HepG2 (cell line): ENCODE measurements around the gene PROC. TPM values are rescaled to one million over a fixed set of nuclear protein-coding genes. Genes with fewer than 3 reads are reported as not detected.
A peak's percentile ranks its signal among the peaks of the same experiment; 100 is the strongest.

ENCODE experiments used
- ARNT ChIP-seq: fragments of 450-650 bp; IDR thresholded peaks from 2 replicates; pipeline ENCODE4 v1.6.1; 2017
- HNRNPLL ChIP-seq: fragments of 200-400 bp; formaldehyde crosslinking; IDR thresholded peaks from 2 replicates; pipeline ENCODE4 v1.6.1; 2017; ENCODE audit warnings: mild to moderate bottlenecking, low read depth, low read length; ENCODE audit not compliant: poor library complexity, severe bottlenecking
- HOXD1 ChIP-seq: sonication (generic); formaldehyde crosslinking; IDR thresholded peaks from 2 replicates; pipeline ENCODE4 v1.5.0; 2020; ENCODE audit warnings: missing genetic modification reagents
- KDM5A ChIP-seq: fragments of 200-600 bp; sonication (generic); IDR thresholded peaks from 2 replicates; pipeline ENCODE4 v1.7.0; 2018; ENCODE audit warnings: antibody characterized with exemption, mild to moderate bottlenecking, low read length, borderline replicate concordance
- MIER3 ChIP-seq: IDR thresholded peaks from 2 replicates; pipeline ENCODE4 v1.6.1; 2016; ENCODE audit warnings: missing compliant biosample characterization, borderline replicate concordance
- MLLT10 ChIP-seq: sonication (generic); formaldehyde crosslinking; IDR thresholded peaks from 2 replicates; pipeline ENCODE4 v1.4.0; 2020; ENCODE audit warnings: missing genetic modification reagents
- TBP ChIP-seq: sonication (generic); formaldehyde crosslinking; IDR thresholded peaks from 2 replicates; pipeline ENCODE4 v1.5.0; 2020; ENCODE audit warnings: missing genetic modification reagents
- TCF12 ChIP-seq, 2 experiments: fragments of 450-650 bp in 1 of 2; sonication (generic) in 1 of 2; formaldehyde crosslinking in 1 of 2; IDR thresholded peaks; 2 replicates each; pipeline versions ENCODE4 v1.6.1 to v1.8.0; 2017 to 2022; ENCODE audit warnings: antibody characterized with exemption in 1 of 2, mild to moderate bottlenecking in 1 of 2, missing genetic modification reagents in 1 of 2, moderate library complexity in 1 of 2
- TCF7 ChIP-seq: sonication (generic); IDR thresholded peaks from 2 replicates; pipeline ENCODE4 v1.6.1; 2016; ENCODE audit warnings: antibody characterized with exemption, low read depth
- TOPORS ChIP-seq: sonication (generic); formaldehyde crosslinking; IDR thresholded peaks from 2 replicates; pipeline ENCODE4 v1.8.0; 2023; ENCODE audit warnings: mild to moderate bottlenecking, missing genetic modification reagents
- ZNF263 ChIP-seq: sonication (generic); formaldehyde crosslinking; IDR thresholded peaks from 2 replicates; pipeline ENCODE4 v1.4.0; 2020; ENCODE audit warnings: missing genetic modification reagents
- ZSCAN29 ChIP-seq: sonication (generic); formaldehyde crosslinking; conservative IDR thresholded peaks from 2 replicates; pipeline ENCODE4 v1.4.0; 2020; ENCODE audit warnings: mild to moderate bottlenecking, missing genetic modification reagents
- ZSCAN30 ChIP-seq: sonication (generic); formaldehyde crosslinking; IDR thresholded peaks from 2 replicates; pipeline ENCODE4 v1.5.0; 2020; ENCODE audit warnings: mild to moderate bottlenecking, missing genetic modification reagents
- polyA plus RNA-seq, 8 experiments: library from polyadenylated mRNA; depleted of rRNA in 3 of 8; stranded (reverse) in 7 of 8; unstranded in 1 of 8; fragments of >200 nt; fragmentation: Illumina TruSeq in 4 of 8; extraction: Trizol in 4 of 8; gene quantifications; 2 replicates each; pipeline versions ENCODE4 v1.2.1 to v1.2.3, GENCODE V29; 2011 to 2016; ENCODE audit warnings: low read depth in 4 of 8, missing spikeins in 1 of 8, mixed read lengths in 1 of 8; ENCODE audit not compliant: insufficient read depth in 1 of 8
- total RNA-seq, 5 experiments: library from RNA; depleted of rRNA; stranded (reverse); fragments of >200 nt; fragmentation: Illumina TruSeq; extraction: Trizol; gene quantifications; 2 replicates each; pipeline ENCODE4 v1.2.3, GENCODE V29; 2016; ENCODE audit warnings: low read depth in 1 of 5
- TF ChIP-seq, protein P1 (sequence below): fragments of 450-650 bp; IDR thresholded peaks from 2 replicates; pipeline ENCODE4 v1.6.1; 2017; ENCODE audit warnings: mild to moderate bottlenecking
- TF ChIP-seq, protein P2 (sequence below): IDR thresholded peaks from 2 replicates; pipeline ENCODE4 v1.6.1; 2016; ENCODE audit warnings: missing biosample characterization, missing genetic modification reagents, low read depth
- TF ChIP-seq, protein P3 (sequence below): sonication (generic); formaldehyde crosslinking; IDR thresholded peaks from 2 replicates; pipeline ENCODE4 v1.5.1; 2020; ENCODE audit warnings: missing genetic modification reagents, mild to moderate bottlenecking, borderline replicate concordance
- TF ChIP-seq, protein P4 (sequence below): sonication (generic); formaldehyde crosslinking; IDR thresholded peaks from 2 replicates; pipeline ENCODE4 v1.4.0; 2020; ENCODE audit warnings: missing genetic modification reagents, mild to moderate bottlenecking, borderline replicate concordance
- TF ChIP-seq, protein P5 (sequence below): IDR thresholded peaks from 2 replicates; pipeline ENCODE4 v1.6.1; 2016; ENCODE audit warnings: mild to moderate bottlenecking, missing biosample characterization, missing genetic modification reagents
- TF ChIP-seq, protein P6 (sequence below): sonication (generic); formaldehyde crosslinking; IDR thresholded peaks from 2 replicates; pipeline ENCODE4 v1.4.0; 2020; ENCODE audit warnings: mild to moderate bottlenecking, missing genetic modification reagents

Gene PROC
- total and polyA plus RNA-seq, 2 of the 13 experiments (the other 11 are each of a cell fraction or from before 2014, with no cell fraction given), result 134 to 185 TPM

DNA sequence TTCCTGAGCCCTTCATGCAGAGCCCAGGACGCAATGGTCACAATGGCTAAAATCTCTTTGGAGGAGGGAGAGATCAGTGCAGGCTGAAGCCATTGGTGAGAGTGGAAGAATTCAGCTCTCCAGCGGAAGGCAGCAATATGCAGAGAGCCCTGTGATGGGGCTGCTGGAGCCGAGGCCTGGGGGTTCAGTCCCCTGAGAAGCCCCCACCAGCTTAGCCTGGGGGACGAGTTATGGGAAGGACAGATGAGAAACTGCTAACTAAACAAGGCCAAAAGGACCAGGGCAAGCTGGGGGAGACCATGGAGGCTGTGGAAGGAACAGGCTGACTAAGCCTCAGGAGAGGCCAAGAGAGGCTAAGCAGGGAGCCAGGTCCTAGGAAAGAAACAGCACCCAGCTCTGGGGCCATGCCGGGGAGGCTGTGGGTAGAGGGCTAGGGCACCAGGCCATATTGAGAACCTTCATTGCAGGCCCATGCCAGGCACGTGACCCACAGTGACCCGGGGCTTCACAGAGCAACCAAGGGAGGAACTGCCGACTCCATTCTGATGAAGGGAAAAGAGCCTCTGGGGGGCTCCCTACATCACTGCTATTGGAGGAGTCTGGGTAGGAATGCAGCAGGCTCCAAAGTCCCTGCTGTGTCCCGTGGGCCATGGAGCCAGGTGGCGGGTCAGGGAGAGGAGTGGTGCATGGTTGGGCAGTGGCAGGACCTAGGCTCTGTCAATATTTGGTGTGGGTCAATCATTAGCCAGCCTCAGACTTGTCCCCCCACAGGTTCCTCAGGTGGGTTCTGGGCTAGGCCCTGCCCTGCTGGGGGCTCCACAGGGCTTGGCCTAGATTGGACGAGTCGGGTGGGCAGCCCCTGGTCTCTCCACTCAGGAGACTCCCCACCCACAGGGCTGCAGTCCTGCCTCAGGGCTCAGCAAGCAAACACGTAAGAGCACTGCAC is 19.8 kb downstream of the PROC start (continued):
- TF ChIP-seq, protein P1, sequence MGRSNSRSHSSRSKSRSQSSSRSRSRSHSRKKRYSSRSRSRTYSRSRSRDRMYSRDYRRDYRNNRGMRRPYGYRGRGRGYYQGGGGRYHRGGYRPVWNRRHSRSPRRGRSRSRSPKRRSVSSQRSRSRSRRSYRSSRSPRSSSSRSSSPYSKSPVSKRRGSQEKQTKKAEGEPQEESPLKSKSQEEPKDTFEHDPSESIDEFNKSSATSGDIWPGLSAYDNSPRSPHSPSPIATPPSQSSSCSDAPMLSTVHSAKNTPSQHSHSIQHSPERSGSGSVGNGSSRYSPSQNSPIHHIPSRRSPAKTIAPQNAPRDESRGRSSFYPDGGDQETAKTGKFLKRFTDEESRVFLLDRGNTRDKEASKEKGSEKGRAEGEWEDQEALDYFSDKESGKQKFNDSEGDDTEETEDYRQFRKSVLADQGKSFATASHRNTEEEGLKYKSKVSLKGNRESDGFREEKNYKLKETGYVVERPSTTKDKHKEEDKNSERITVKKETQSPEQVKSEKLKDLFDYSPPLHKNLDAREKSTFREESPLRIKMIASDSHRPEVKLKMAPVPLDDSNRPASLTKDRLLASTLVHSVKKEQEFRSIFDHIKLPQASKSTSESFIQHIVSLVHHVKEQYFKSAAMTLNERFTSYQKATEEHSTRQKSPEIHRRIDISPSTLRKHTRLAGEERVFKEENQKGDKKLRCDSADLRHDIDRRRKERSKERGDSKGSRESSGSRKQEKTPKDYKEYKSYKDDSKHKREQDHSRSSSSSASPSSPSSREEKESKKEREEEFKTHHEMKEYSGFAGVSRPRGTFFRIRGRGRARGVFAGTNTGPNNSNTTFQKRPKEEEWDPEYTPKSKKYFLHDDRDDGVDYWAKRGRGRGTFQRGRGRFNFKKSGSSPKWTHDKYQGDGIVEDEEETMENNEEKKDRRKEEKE, result no peak
- 0 out of 2 replicates have a peak, but pooled peaks have one; percentile 67 for TF ChIP-seq ZSCAN30 (CRISPR knock-in tag)
- peak; percentile 28; the same call in 1 of the 2 replicates for TF ChIP-seq KDM5A
- TF ChIP-seq HNRNPLL, result peak; percentile 48
- TF ChIP-seq, protein P2, sequence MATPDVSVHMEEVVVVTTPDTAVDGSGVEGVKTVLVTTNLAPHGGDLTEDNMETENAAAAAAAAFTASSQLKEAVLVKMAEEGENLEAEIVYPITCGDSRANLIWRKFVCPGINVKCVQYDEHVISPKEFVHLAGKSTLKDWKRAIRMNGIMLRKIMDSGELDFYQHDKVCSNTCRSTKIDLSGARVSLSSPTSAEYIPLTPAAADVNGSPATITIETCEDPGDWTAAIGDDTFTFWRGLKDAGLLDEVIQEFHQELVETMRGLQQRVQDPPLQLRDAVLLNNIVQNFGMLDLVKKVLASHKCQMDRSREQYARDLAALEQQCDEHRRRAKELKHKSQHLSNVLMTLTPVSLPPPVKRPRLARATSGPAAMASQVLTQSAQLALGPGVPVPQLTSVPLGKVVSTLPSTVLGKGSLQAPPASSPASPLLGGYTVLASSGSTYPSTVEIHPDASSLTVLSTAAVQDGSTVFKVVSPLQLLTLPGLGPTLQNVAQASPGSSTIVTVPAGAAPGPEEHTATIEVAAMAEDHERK (CRISPR knock-in tag), result no peak
- no peak for TF ChIP-seq MLLT10 (CRISPR knock-in tag)
- no peak for TF ChIP-seq TBP (CRISPR knock-in tag)
- no peak for TF ChIP-seq TCF7
- TF ChIP-seq ARNT, result no peak
- peak; percentile 78 for TF ChIP-seq ZSCAN29 (CRISPR knock-in tag)
- 0 out of 2 replicates have a peak, but pooled peaks have one; percentile 49 for TF ChIP-seq HOXD1 (CRISPR knock-in tag)
- TF ChIP-seq, protein P3, sequence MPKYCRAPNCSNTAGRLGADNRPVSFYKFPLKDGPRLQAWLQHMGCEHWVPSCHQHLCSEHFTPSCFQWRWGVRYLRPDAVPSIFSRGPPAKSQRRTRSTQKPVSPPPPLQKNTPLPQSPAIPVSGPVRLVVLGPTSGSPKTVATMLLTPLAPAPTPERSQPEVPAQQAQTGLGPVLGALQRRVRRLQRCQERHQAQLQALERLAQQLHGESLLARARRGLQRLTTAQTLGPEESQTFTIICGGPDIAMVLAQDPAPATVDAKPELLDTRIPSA (CRISPR knock-in tag), result no peak
- TF ChIP-seq MIER3, result peak; percentile 99
- peak; percentile 72 for TF ChIP-seq ZNF263 (CRISPR knock-in tag)
- TF ChIP-seq TCF12 (IDR thresholded peaks at IDR 0.05), result no peak
- peak; percentile 92 for TF ChIP-seq TCF12 (CRISPR knock-in tag; IDR thresholded peaks at IDR 0.05)
- TF ChIP-seq TOPORS, result peak; percentile 88; the same call in 1 of the 2 replicates
- TF ChIP-seq, protein P4, sequence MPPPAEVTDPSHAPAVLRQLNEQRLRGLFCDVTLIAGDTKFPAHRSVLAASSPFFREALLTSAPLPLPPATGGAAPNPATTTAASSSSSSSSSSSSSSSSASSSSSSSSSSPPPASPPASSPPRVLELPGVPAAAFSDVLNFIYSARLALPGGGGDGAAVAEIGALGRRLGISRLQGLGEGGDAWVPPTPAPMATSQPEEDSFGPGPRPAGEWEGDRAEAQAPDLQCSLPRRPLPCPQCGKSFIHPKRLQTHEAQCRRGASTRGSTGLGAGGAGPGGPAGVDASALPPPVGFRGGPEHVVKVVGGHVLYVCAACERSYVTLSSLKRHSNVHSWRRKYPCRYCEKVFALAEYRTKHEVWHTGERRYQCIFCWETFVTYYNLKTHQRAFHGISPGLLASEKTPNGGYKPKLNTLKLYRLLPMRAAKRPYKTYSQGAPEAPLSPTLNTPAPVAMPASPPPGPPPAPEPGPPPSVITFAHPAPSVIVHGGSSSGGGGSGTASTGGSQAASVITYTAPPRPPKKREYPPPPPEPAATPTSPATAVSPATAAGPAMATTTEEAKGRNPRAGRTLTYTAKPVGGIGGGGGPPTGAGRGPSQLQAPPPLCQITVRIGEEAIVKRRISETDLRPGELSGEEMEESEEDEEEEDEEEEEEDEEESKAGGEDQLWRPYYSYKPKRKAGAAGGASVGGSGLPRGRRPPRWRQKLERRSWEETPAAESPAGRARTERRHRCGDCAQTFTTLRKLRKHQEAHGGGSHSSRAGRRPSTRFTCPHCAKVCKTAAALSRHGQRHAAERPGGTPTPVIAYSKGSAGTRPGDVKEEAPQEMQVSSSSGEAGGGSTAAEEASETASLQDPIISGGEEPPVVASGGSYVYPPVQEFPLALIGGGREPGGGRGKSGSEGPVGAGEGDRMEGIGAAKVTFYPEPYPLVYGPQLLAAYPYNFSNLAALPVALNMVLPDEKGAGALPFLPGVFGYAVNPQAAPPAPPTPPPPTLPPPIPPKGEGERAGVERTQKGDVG (CRISPR knock-in tag), result peak; percentile 86; the same call in 1 of the 2 replicates
- TF ChIP-seq, protein P5, sequence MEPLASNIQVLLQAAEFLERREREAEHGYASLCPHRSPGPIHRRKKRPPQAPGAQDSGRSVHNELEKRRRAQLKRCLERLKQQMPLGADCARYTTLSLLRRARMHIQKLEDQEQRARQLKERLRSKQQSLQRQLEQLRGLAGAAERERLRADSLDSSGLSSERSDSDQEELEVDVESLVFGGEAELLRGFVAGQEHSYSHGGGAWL (CRISPR knock-in tag), result peak; percentile 72; the same call in 1 of the 2 replicates
- TF ChIP-seq, protein P6, sequence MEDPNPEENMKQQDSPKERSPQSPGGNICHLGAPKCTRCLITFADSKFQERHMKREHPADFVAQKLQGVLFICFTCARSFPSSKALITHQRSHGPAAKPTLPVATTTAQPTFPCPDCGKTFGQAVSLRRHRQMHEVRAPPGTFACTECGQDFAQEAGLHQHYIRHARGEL, result no peak
